Keratinocyte (primary cell): Measurements from ENCODE around the gene CCDC148.

Experiments used
- CTCF ChIP-seq, 3 experiments: IDR thresholded peaks in 1 of 3; conservative IDR thresholded peaks in 1 of 3; optimal IDR thresholded peaks in 1 of 3; 2 replicates in 2 of 3; 3 replicates in 1 of 3; pipeline versions ENCODE3 to v1.5.1; 2011; ENCODE audit warnings: low read length in 3 of 3, mild to moderate bottlenecking in 3 of 3, moderate library complexity in 2 of 3, control low read depth in 1 of 3, inconsistent platforms in 1 of 3; ENCODE audit not compliant: insufficient read depth in 2 of 3; ENCODE audit errors: extremely low read depth in 1 of 3
- EZH2 ChIP-seq: IDR thresholded peaks from one replicate; pipeline ENCODE4 v1.6.1; 2012; ENCODE audit warnings: inconsistent platforms, mild to moderate bottlenecking, low read length, moderate library complexity

DNA sequence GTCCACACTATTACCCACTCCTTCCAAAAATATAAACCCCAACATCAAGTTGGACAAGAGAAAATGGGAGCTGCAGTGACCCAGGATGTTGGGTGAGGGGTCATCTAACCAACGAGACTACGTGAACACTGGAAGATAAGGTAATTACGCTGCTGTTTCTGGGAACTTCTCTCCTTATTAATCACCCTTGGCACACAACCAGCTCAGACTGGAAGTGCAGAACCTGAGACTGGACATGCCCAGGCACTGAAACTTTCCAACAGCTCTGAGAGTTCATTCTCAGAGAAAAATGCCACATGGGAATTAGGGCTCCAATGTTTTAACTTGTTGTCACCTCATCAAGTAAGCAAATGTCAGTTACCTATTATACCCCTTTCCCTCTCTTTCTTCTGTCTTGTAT lies 135.3 kb downstream of the CCDC148 start:
- TF ChIP-seq CTCF (optimal IDR thresholded peaks at IDR 0.05 in 1 of 3, IDR thresholded peaks at IDR 0.05 in 1 of 3, conservative IDR thresholded peaks at IDR 0.05 in 1 of 3; ENCODE audit: extremely low read depth in 1 of 3, insufficient read depth in 2 of 3, low read length in 3 of 3) = no peak
- TF ChIP-seq EZH2 = no peak
